GM19240 (cell line): ENCODE results near the gene PHF21A.

Source experiments
- DNase-seq: peaks from one replicate; pipeline ENCODE4 v3.0.0; 2011; ENCODE audit warnings: low spot score; ENCODE audit not compliant: insufficient read length

The PHF21A gene

DNA sequence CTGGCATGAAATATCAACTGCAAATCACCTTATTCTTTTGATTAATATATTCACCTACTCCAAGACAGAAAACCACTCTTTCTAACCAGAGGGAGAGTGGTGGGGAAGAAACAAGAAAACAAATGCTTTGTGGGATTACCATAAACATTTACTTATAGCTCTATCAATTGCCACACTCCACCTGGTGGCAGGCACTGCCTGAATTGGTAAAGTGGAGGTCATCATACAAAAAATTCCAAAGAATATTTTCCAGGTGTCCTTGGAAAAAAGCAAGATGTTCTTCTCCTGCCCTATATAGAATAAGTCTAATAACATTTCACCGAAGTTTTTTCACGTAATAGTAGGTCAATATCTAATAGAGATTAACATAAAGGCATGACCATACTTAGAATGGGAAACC lies 45.3 kb downstream of the PHF21A start:
- DNase-seq = no peak

- DNase-seq = no peak
These were observed 46.1 kb downstream of the PHF21A start for GRCh38 chr11:46075168-46075567.

- DNase-seq = no peak
These were observed 47.6 kb downstream of the PHF21A start for GRCh38 chr11:46073632-46074031.

DNA sequence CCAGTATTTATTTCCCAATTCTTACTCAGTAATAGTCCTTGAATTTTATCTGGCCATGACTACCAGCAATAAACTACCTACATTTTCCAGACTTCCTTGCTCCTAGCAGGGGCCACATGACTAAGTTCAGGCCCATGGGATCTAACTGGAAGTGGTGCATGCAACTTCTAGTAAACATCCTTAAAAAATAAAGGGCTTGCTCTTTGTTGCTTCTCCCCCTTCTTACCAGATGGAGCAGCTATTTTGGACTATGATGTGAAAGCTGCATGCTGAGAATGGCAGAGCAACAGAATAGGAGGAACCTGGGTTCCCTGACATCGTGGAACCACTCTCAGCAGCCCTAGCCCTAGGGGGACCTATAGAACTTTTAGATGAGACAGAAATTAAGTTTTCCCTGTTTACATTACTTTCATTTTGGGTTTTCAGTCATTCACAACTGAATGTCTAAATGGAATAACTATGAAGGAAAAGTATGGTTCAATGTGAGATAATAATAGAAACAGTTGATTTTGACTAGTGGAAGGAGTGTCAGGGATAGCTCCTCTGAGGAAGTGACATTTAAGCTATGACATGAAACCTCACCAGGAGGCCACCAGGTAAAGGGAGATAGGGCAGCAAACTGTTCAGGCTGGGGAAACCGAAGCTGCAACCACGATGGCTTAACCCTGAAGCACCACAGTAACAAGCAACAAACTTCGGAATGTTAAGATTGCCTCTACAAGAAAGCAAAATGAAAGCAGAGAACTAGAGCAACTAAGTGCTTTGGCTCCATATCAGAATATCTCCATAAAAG lies 48.9 kb downstream of the PHF21A start:
- no peak for DNase-seq

DNA sequence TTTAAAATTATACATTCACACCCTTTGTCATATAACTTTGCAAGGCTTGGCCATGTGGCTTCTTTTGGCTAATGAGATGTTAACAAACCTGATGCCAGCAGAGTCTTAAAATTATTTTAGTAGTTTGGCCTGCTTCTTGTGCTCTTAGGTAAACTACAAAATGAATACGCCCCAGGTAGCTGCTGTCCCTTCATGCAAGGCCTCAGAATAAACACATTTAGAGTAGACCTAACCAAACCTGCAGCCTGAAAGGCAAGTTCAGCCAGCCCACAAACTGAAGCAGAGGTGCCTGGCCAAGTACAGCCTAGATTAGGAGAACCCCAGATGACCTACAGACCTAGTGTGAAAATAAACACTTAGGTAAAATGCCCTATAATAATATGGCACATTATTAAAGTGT lies 50.2 kb downstream of the PHF21A start:
- no peak for DNase-seq

DNA sequence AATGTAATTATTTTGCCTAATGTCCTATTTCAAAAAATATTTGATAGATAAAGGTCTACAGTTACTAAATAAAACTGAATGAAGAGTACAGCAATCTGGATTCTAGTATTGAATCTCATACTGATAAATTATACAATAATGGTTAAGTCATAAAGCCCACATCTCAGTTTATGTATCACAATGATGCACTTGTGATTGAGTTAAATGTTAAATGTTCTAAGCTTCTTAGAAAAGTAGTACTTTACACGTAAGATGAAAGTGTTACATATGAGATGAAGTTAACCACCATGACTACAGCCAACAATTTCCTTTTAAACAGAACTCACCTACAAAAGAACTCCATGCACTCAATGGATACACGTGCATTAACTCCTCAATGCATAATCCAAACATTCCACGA lies 51.7 kb downstream of the PHF21A start:
- DNase-seq = no peak

GRCh38 chr11:46066335-46066734 lies 54.9 kb downstream of the PHF21A start:
- no peak for DNase-seq

GRCh38 chr11:46065681-46066080 lies 55.6 kb downstream of the PHF21A start:
- DNase-seq = no peak

- DNase-seq = no peak
These were observed 57.0 kb downstream of the PHF21A start for GRCh38 chr11:46064221-46064620.

DNA sequence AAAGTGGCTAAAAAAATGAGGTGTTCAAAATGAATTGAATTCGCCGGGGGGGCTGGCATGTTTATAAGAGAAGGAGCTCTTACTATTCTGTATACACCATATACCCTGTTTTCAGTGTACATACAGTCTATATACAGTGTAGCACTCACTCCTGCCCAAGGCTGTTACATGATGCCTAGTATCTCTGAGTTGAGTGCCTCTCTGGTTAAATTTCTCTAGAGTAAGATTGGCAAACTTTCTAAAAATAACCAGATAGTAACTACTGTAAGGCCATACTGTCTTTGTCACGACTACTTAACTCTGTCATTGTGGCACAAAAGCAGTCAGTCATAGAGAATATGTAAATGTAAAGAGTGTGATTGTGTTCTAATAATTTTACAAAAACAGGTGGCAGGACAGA lies 58.1 kb downstream of the PHF21A start:
- no peak for DNase-seq

GRCh38 chr11:46060013-46060412 lies 61.2 kb downstream of the PHF21A start:
- no peak for DNase-seq

DNA sequence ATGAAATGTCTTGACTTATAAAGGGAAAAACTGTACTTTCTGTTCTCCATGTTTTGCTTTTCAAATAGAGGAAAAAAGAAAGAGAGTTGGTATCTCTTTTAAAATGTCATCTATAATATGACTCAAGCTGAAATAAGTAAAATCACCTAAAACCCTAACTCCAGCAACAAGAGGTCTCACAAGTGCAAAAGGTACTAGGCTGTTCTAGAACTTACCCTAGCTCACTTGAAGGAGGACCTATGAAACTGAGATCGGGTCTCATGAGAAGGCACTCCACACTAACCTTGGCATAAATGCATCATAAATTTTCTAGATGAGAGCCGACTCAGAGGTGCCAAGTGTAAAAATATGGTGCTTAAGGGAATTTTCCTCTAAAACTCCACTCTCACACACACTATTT lies 63.8 kb downstream of the PHF21A start:
- no peak for DNase-seq

GRCh38 chr11:46055371-46055770 lies 65.9 kb downstream of the PHF21A start:
- DNase-seq = no peak

GRCh38 chr11:46051102-46051501 lies 70.2 kb downstream of the PHF21A start:
- no peak for DNase-seq

- DNase-seq = no peak
These were observed 70.6 kb downstream of the PHF21A start for GRCh38 chr11:46050662-46051061.

DNA sequence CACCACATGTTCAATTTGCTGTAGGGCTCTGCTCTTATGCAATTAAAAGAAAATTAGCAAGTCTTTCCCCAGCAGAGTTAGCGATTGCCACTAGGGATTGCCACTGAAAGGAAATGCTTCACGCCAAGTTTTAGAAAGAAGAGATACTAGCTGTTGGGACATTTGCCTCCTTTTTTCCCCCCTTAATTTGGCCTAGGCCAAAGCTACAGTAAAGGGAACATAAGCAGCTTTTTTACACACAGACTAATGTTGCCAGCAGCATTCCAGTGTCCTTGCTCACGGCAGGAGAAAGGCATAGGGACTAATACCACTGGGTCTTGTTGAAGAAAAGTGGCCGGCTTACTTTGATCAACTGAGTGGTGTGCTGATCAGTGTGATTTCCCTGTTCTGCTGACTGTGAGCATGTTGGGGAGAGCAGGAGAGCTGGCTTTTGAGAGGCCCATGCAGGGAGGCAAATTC lies 71.2 kb downstream of the PHF21A start:
- no peak for DNase-seq

GRCh38 chr11:46049325-46049897 lies 71.8 kb downstream of the PHF21A start:
- DNase-seq = no peak

- DNase-seq = no peak
These were observed 73.1 kb downstream of the PHF21A start for GRCh38 chr11:46048198-46048597.

GRCh38 chr11:46047520-46047919 lies 73.7 kb downstream of the PHF21A start:
- DNase-seq = no peak

DNA sequence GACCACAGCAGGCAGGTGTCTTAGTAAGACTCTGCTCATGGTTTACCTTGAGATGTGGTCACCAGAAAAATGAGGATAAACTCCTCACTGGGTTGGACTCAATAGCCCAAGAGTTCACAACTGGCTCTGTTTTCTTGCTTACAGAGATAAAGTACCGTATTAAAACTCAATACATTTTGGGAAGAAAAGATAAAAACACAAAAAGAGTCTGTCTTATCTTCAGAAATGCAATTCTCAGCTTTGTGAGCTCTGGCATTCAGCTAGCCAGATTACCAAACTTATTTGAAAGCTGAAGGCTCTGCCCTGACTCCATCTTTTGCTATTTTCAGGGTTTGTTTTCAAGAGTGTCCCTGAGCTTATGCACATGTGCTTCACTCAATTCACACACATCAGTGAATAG lies 75.4 kb downstream of the PHF21A start:
- no peak for DNase-seq

DNA sequence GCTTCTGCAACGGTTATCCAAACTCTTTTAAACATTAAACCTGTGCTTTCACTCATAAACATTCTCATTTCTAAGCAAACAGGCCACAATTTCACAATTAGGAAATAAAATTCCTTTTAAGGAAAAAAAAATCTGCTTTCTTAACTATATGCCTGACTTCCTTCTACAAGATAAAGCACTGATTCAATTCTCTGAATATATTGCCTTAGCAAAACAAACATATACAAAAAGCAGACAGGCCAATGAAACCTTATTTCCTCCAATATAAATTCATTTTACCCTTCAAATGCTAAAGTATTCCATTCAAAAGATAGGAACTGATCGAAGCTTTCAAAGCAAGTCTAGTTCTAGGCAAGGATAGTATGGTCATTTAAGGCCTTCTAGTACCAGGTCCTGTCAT lies 76.7 kb downstream of the PHF21A start:
- no peak for DNase-seq

DNA sequence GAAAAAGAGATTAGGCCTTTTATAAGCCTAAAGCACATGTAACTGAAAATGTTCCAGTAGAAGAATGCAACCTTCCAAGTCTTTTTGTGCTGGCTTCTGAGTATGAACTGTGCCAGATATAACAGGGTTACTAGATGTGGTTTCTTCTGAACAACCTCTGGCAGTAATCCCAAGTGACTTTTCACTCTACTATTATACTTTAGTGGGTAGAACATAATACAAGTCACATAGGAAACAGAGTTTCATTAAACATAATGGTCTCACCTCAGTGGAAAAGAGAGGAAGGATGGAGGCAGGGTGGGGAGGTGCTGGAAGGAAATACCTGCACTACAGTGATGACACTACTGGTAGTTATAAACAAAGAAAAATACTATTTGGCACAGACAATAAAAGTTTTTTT lies 81.3 kb downstream of the PHF21A start:
- DNase-seq = no peak

- no peak for DNase-seq
These were observed 82.7 kb downstream of the PHF21A start for GRCh38 chr11:46038529-46038928.
